Lung (tissue), 12 donors: ENCODE results near the gene NCLN. TPM values are rescaled to one million over a fixed set of nuclear protein-coding genes. Genes with fewer than 3 reads are reported as not detected.

Source experiments
- ATAC-seq: fragments of 200-7000 bp; cut with Tn5 transposase; one replicate; pipeline ENCODE4 v1.9.1; 2020; ENCODE audit warnings: moderate number of reproducible peaks; ENCODE audit not compliant: insufficient read depth, low FRiP score
- DNase-seq, 3 donors: peaks; one replicate each; pipeline ENCODE4 v3.0.0-alpha.2; 2013 to 2017
- H3K27ac ChIP-seq, 2 donors: one replicate each; pipeline ENCODE4 v1.5.1; 2013; ENCODE audit warnings: mild to moderate bottlenecking in 2 of 2, moderate library complexity in 2 of 2, control low read depth in 1 of 2, inconsistent platforms in 1 of 2, low read depth in 1 of 2, low read length in 1 of 2
- H3K27me3 ChIP-seq, 3 donors: one replicate each; pipeline ENCODE4 v1.5.1; 2013; ENCODE audit warnings: low read length in 2 of 3; ENCODE audit not compliant: control insufficient read depth in 3 of 3, insufficient read depth in 3 of 3
- H3K36me3 ChIP-seq, 4 donors: one replicate each; pipeline ENCODE4 v1.5.1; 2013; ENCODE audit warnings: low read length in 4 of 4, mild to moderate bottlenecking in 1 of 4, moderate library complexity in 1 of 4; ENCODE audit not compliant: control insufficient read depth in 4 of 4, insufficient read depth in 4 of 4
- H3K4me1 ChIP-seq, 5 donors: one replicate each; pipeline ENCODE4 v1.5.1; 2013; ENCODE audit warnings: low read length in 5 of 5, mild to moderate bottlenecking in 2 of 5, moderate library complexity in 1 of 5; ENCODE audit not compliant: control insufficient read depth in 5 of 5, insufficient read depth in 5 of 5
- H3K4me3 ChIP-seq: one replicate; pipeline ENCODE4 v1.5.1; 2013; ENCODE audit warnings: mild to moderate bottlenecking, control low read depth, moderate library complexity
- H3K9ac ChIP-seq, 2 donors: one replicate each; pipeline ENCODE4 v1.5.1; 2013; ENCODE audit warnings: low read length in 2 of 2, control low read depth in 1 of 2; ENCODE audit not compliant: insufficient read depth in 1 of 2
- H3K9me3 ChIP-seq, 4 donors: one replicate each; pipeline ENCODE4 v1.5.1; 2013; ENCODE audit warnings: low read length in 3 of 4, mild to moderate bottlenecking in 1 of 4, moderate library complexity in 1 of 4; ENCODE audit not compliant: control insufficient read depth in 4 of 4, insufficient read depth in 3 of 4
- CTCF ChIP-seq: IDR thresholded peaks from 2 replicates; pipeline ENCODE4 v1.5.1; 2012; ENCODE audit warnings: mild to moderate bottlenecking; ENCODE audit errors: control extremely low read depth, extremely low read depth
- WGBS, 2 donors: extraction: QIAGEN DNeasy Blood & Tissue Kit; methylation state at CpG; one replicate each; pipeline ENCODE4 v1.1.7; 2013; 5-methylcytosine and 5-hydroxymethylcytosine counted together
- polyA plus RNA-seq, 2 donors: library from polyadenylated mRNA; stranded (reverse); fragments of 200-250 nt; gene quantifications; one replicate each; pipeline ENCODE4 v1.2.1, GENCODE V29; 2013
- total RNA-seq, 2 donors: library from RNA; depleted of rRNA in 1 of 2; stranded (reverse); fragments of >200 nt in 1 of 2; gene quantifications; one replicate each; pipeline ENCODE4 v1.2.1, GENCODE V29; 2014 to 2021
- donor health status: control.
- donor health status: control.
- donor health status: Bipolar disorder and iron deficiency.
- donor health status: healthy.
- donor health status: DM: yes; HTN: yes; CAD: no.

Gene NCLN
- total and polyA plus RNA-seq, 4 donors: 24.8 to 117 (median 63.1) TPM

DNA sequence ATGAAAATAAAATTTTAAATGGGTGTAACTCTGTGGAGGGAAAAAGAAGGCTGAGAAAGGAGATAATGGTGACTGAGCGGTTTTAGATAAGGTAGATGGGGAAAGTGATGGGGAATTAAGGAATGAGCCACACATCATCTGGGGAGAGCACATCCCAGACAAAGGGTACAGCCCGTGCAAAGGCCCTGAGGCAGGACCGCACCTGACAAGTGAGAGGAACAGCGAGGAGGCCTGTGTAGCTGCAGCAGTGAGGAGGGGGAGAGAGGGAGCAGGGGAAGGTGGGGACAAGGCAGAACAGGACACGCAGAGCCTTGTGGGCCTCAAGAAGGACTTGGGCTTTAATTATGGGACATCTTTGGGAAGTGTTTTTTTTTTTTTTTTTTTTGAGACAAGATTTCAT, 37.0 kb downstream of the NCLN start:
- no peak overlapping the region for H3K27ac ChIP-seq
- no peaks in the 10 kb centered on the region for H3K36me3 ChIP-seq
- peaks cover 3 to 29% (median 8%) of the 10 kb centered on the region in 3 donors for H3K27me3 ChIP-seq
- no peak overlapping the region for H3K4me3 ChIP-seq
- H3K9ac ChIP-seq: no peak overlapping the region
- H3K9me3 ChIP-seq: peaks cover 0 to 2% (median 0%) of the 10 kb centered on the region in 4 donors
- ATAC-seq (no peak), DNase-seq (no peak)
- no peak for TF ChIP-seq CTCF
- peaks cover 0 to 2% (median 0%) of the 10 kb centered on the region in 5 donors for H3K4me1 ChIP-seq
- WGBS, 2 donors: 89 to 92% methylated on average over 5 of the region's 5 CpGs

- Histone ChIP-seq H3K27me3 (peaks cover 10 to 42% (median 14%) of the 10 kb centered on the region in 3 donors), H3K4me1 (peaks cover 0 to 2% (median 0%) of the 10 kb centered on the region in 5 donors), H3K9me3 (peaks cover 0 to 2% (median 0%) of the 10 kb centered on the region in 4 donors), H3K27ac (no peak within 1 kb of the TSS), H3K4me3 (no peak within 1 kb of the TSS), H3K9ac (no peak within 1 kb of the TSS), H3K36me3 (no peaks in the 10 kb centered on the region)
- no peak for TF ChIP-seq CTCF
- WGBS, 2 donors: 2 to 3% methylated on average over 53 to 94 of the region's 94 CpGs
- no peak for ATAC-seq
- peak; percentile 39 to 57 (median 53) for DNase-seq
These were observed 38.8 kb downstream of the NCLN start, which contains the start of gene CELF5 for GRCh38 chr19:3224346-3225168. Gene CELF5 (plus strand): TSS chr19:3224661. CDS start chr19:3224740, 79 bp downstream.

GRCh38 chr19:3225169-3225485, 39.4 kb downstream of the NCLN start:
- 1 to 2% methylated on average over 6 to 9 of the region's 9 CpGs for WGBS, 2 donors

More at GRCh38 chr19:3225169-3225485, 39.4 kb downstream of the NCLN start:
- no peak overlapping the region for H3K27ac ChIP-seq
- H3K36me3 ChIP-seq: no peaks in the 10 kb centered on the region
- H3K27me3 ChIP-seq: peaks cover 10 to 42% (median 14%) of the 10 kb centered on the region in 3 donors
- H3K4me3 ChIP-seq: no peak overlapping the region
- H3K4me1 ChIP-seq: peaks cover 0 to 2% (median 0%) of the 10 kb centered on the region in 5 donors
- no peak for TF ChIP-seq CTCF
- no peak for DNase-seq
- no peak overlapping the region for H3K9ac ChIP-seq
- ATAC-seq: no peak
- peaks cover 0 to 2% (median 0%) of the 10 kb centered on the region in 4 donors for H3K9me3 ChIP-seq
